AG08395 (cell line): ENCODE data around the gene UGT1A4.
"Not testable (repeated sequence)": the region's sequence is repeated elsewhere in the genome, so short reads cannot be mapped to it uniquely, and the experiment has no call there.

Source experiments
- DNase-seq: peaks from one replicate; pipeline ENCODE4 v3.0.0; 2012; ENCODE audit warnings: mixed read lengths, low spot score

The UGT1A4 gene

DNA sequence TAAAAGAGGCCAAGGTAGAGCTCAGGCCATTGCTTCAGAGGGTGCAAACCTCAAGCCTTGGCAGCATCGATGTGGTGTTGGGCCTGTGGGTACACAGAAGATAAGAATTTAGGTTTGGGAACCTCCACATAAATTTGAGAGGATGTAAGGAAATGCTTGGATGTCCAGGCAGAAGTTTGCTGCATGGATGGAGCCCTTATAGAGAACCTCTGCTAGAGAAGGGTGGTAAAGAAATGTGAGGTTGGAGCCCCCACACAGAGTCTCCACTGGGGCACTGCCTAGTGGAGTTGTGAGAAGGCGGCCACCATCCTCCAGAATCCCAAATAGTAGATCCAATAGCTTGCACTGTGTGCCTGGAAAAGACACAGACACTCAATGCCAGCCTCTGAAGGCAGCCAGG lies 32.2 kb downstream of the UGT1A4 start:
- DNase-seq = not testable (repeated sequence)

DNA sequence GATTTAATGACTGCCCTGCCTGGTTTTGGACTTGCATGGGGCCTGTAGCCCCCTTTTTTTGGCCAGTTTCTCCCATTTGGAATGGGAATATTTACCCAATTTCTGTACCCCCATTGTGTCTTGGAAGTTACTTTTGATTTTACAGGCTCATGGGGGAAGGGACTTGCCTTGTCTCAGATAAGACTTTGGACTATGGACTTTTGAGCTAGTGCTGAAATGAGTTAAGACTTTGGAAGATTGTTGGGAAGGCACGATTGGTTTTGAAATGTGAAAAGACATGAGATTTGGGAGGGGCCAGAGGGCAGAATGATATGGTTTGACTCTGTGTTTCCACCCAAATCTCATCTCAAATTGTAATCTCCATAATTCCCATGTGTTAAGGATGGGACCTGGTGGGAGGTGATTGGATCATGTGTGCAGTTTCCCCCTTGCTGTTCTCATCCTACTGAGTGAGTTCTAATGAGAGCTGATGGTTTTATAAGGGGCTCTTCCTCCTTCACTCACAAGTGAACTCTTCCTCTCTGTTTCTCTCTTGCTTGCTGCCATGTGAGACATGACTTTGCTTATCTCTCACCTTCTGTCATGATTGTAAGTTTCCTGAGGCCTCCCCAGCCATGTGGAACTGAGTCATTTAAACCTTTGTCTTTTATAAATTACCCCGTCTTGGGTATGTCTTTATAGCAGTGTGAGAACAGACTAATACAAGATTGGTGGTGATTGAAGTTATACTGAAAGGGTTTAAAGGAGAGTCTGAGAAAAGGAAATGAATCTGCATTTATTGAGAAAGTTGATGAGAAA lies 32.9 kb downstream of the UGT1A4 start:
- not testable (repeated sequence) for DNase-seq

GRCh38 chr2:233754872-233755611 lies 36.5 kb downstream of the UGT1A4 start:
- DNase-seq = no peak

GRCh38 chr2:233756429-233757081 lies 38.0 kb downstream of the UGT1A4 start:
- no peak for DNase-seq

DNA sequence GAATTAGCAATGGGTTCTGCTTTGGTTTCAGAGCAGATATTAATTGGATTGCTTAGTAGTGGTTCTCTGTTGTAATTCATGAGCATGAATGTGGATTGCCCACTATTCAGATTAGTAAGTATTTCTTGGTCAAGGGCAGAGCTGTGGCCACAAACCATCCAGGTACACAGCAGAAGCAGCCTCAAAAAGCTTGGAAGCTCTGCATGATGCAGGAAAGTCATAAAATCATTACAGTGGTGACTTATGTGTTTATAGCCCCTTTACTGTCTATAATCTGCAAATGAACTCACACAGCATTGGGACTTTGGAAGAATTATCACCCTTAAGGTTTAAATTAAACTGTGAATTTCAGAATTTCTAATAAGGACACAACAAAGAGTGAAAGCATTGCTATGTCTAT lies 39.6 kb downstream of the UGT1A4 start:
- no peak for DNase-seq

DNA sequence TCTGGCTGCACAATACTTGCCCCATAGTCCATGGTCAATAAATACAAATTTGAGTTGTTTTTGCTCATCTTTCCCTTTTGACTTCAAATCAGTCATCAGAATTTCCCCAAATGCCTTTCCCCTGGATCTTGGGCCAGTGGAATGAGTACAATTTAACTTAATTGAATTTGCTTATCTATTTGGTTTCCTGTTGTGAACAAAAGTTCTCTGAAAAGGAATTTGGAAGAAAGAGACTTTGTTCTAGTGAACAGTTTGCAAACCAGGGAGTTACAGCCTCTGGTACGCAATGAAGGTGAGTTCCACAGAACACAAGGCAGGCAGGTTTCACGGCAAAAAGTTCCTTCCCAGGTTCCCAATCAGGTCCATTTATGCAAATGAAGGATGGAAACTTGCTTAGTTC lies 40.3 kb downstream of the UGT1A4 start:
- no peak for DNase-seq

DNA sequence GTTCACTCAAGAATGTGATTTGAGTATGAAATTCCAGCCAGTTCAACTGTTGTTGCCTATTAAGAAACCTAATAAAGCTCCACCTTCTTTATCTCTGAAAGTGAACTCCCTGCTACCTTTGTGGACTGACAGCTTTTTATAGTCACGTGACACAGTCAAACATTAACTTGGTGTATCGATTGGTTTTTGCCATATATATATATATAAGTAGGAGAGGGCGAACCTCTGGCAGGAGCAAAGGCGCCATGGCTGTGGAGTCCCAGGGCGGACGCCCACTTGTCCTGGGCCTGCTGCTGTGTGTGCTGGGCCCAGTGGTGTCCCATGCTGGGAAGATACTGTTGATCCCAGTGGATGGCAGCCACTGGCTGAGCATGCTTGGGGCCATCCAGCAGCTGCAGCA lies 41.5 kb downstream of the UGT1A4 start, which contains the start of gene UGT1A1:
TSS of gene UGT1A1 (plus strand) at position 228 of the 400 bp plus-strand sequence. CDS start at position 246, 18 bp downstream.
- DNase-seq = no peak

- no peak for DNase-seq
Observed at GRCh38 chr2:233761040-233761769, 42.7 kb downstream of the UGT1A4 start.

- peak; percentile 18 for DNase-seq
Observed at GRCh38 chr2:233764264-233764663, 45.7 kb downstream of the UGT1A4 start.

GRCh38 chr2:233764761-233765160 lies 46.2 kb downstream of the UGT1A4 start:
- DNase-seq = no peak

DNA sequence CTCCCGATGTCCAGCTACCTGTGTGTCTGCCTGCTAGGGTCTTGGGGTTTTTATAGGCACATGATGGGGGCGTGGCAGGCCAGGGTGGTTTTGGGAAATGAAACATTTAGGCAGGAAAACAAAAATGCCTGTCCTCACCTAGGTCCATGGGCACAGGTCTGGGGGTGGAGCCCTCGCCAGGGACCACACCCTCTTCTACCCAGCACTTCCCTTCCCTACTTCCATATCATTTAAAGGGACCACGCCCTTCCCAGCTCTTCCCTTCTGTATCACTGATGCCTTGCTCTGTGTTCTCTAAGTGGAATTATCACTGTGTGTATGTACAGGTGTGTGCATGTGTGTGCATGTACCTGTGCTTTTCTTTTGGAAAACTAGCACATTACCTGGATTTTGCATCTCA lies 47.9 kb downstream of the UGT1A4 start:
- no peak for DNase-seq

- DNase-seq = no peak
Observed at GRCh38 chr2:233768076-233768475, 49.5 kb downstream of the UGT1A4 start.

DNA sequence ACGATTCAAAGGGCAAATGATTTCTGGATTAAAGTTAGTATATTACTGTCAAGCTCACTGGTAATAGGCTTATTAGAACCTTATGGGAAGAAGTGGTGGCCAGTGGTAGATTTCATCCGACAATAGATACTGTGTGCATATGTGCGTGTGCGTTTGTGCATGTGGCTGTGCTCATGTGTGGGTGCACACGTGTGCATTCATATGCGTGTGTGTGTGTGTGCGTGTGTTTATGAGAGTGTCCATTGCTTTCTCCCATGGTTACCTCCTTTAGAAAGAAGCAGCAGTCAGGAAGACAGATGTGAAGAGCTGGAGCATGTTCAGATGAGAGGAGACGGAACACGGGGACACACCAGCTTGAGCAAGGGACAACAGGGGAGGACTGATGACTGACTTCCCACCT lies 50.7 kb downstream of the UGT1A4 start:
- DNase-seq = no peak

DNA sequence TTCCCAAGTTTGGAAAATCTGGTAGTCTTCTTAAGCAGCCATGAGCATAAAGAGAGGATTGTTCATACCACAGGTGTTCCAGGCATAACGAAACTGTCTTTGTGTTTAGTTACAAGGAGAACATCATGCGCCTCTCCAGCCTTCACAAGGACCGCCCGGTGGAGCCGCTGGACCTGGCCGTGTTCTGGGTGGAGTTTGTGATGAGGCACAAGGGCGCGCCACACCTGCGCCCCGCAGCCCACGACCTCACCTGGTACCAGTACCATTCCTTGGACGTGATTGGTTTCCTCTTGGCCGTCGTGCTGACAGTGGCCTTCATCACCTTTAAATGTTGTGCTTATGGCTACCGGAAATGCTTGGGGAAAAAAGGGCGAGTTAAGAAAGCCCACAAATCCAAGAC lies 53.6 kb downstream of the UGT1A4 start:
- DNase-seq = no peak

- no peak for DNase-seq
Observed at GRCh38 chr2:233772583-233772982, 54.0 kb downstream of the UGT1A4 start.

DNA sequence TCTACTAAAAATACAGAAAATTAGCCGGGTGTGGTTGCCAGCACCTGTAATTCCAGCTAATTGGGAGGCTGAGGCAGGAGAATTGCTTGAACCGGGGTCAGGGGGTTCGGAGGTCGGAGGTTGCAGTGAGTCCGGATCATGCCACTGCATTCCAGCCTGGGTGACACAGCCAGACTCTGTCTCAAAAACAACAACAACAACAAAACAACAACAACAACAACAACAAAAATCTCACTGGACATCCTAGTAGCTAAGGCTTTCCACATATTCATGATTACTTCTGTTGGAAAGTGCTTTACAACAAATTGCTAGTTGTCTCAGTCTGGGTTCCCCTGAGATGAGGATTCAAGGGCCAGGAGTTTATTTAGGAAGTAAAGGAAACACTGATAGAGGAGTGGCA lies 55.3 kb downstream of the UGT1A4 start:
- DNase-seq = no peak

- no peak for DNase-seq
Observed at GRCh38 chr2:233775414-233775813, 56.9 kb downstream of the UGT1A4 start.

- no peak for DNase-seq
Observed at GRCh38 chr2:233778030-233778429, 59.5 kb downstream of the UGT1A4 start, which contains the start of gene MROH2A. TSS of gene MROH2A (plus strand) at chr2:233778330. CDS start at chr2:233779359, 1,029 bp downstream.

GRCh38 chr2:233779722-233780121 lies 61.2 kb downstream of the UGT1A4 start:
- DNase-seq = no peak

DNA sequence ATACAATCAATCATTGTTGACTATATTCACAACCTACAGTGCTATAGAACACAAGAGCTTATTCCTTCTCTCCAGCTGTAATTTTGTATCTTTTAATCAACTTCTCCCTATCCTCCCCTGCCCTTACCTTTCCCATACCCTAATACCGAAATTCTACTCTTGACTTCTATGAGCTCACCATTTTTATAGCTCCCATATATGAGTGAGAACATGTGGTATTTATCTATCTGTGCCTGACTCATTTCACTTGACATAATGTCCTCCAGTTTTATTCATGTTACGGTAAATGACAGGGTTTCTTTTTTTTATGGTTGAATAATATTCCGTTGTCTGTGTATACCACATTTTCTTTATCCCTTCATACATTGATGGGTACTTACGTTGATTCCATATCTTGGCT lies 62.2 kb downstream of the UGT1A4 start:
- no peak for DNase-seq

- DNase-seq = no peak
Observed at GRCh38 chr2:233789554-233789953, 71.0 kb downstream of the UGT1A4 start.
